Keratinocyte (primary cell): ENCODE data around the gene PRR16. TPM values are rescaled to one million over a fixed set of nuclear protein-coding genes. Genes with fewer than 3 reads are reported as not detected.

Source experiments
- DNase-seq: peaks from one replicate; pipeline ENCODE4 v3.0.0-alpha.2; 2011; ENCODE audit warnings: low read depth, missing footprints, low spot score
- FAIRE-seq: peaks from 2 replicates; lab custom pipeline; 2011; peaks lifted over from hg19 to GRCh38; lab: Jason Lieb, UNC
- H2AFZ ChIP-seq: 2 replicates; pipeline ENCODE4 v1.6.0; 2012; ENCODE audit warnings: low read length, control low read depth, inconsistent platforms; ENCODE audit not compliant: control insufficient read depth
- H3K27ac ChIP-seq: 2 replicates; pipeline ENCODE4 v1.5.1; 2011; ENCODE audit warnings: low read length; ENCODE audit not compliant: control insufficient read depth, insufficient read depth
- H3K27me3 ChIP-seq: 3 replicates; pipeline ENCODE4 v1.6.0; 2011; ENCODE audit warnings: low read length; ENCODE audit not compliant: control insufficient read depth, insufficient read depth; ENCODE audit errors: extremely low read depth
- H3K36me3 ChIP-seq, 2 experiments: 2 replicates in 1 of 2; 3 replicates in 1 of 2; pipeline ENCODE4 v1.5.1; 2011; ENCODE audit warnings: low read length in 2 of 2, mild to moderate bottlenecking in 1 of 2; ENCODE audit not compliant: control insufficient read depth in 2 of 2, insufficient read depth in 2 of 2; ENCODE audit errors: extremely low read depth in 1 of 2
- H3K4me1 ChIP-seq: 3 replicates; pipeline ENCODE4 v1.5.1; 2011; ENCODE audit warnings: low read length; ENCODE audit not compliant: control insufficient read depth, insufficient read depth; ENCODE audit errors: extremely low read depth
- H3K4me2 ChIP-seq: 3 replicates; pipeline ENCODE4 v1.6.0; 2011; ENCODE audit warnings: low read depth, low read length; ENCODE audit not compliant: control insufficient read depth, insufficient read depth; ENCODE audit errors: extremely low read depth
- H3K4me3 ChIP-seq, 3 experiments: fragments of 200-600 bp in 1 of 3; sonication (generic) in 1 of 3; 2 replicates in 2 of 3; 3 replicates in 1 of 3; pipeline ENCODE4 v1.5.1; 2011 to 2016; ENCODE audit warnings: low read length in 3 of 3, mild to moderate bottlenecking in 3 of 3, control low read depth in 2 of 3, inconsistent platforms in 1 of 3, low read depth in 1 of 3, mixed read lengths in 1 of 3, mixed run types in 1 of 3, moderate library complexity in 1 of 3; ENCODE audit not compliant: control insufficient read depth in 2 of 3, insufficient read depth in 2 of 3; ENCODE audit errors: extremely low read depth in 1 of 3
- H3K79me2 ChIP-seq: 2 replicates; pipeline ENCODE4 v1.6.0; 2012; ENCODE audit warnings: low read length; ENCODE audit not compliant: control insufficient read depth, insufficient read depth
- H3K9ac ChIP-seq: 3 replicates; pipeline ENCODE4 v1.6.0; 2011; ENCODE audit warnings: low read length; ENCODE audit not compliant: control insufficient read depth, insufficient read depth; ENCODE audit errors: extremely low read depth
- H3K9me1 ChIP-seq: 3 replicates; pipeline ENCODE4 v1.6.0; 2011; ENCODE audit warnings: low read length; ENCODE audit not compliant: control insufficient read depth, insufficient read depth; ENCODE audit errors: extremely low read depth
- H3K9me3 ChIP-seq: 2 replicates; pipeline ENCODE4 v1.5.1; 2012; ENCODE audit warnings: low read depth, low read length; ENCODE audit not compliant: control insufficient read depth
- H4K20me1 ChIP-seq: 3 replicates; pipeline ENCODE4 v1.6.0; 2011; ENCODE audit warnings: low read length; ENCODE audit not compliant: control insufficient read depth, insufficient read depth; ENCODE audit errors: extremely low read depth
- EZH2 ChIP-seq: IDR thresholded peaks from one replicate; pipeline ENCODE4 v1.6.1; 2012; ENCODE audit warnings: inconsistent platforms, mild to moderate bottlenecking, low read length, moderate library complexity
- dilution Hi-C: fragments of 300-500 bp; cut with MboI; formaldehyde crosslinking; loops from one replicate; pipeline ENCODE4 v1.7.0; 2020; ENCODE audit warnings: low sequenced_read_pairs; ENCODE audit not compliant: extremely low pct_ligation_motif_present
- polyA plus RNA-seq, 5 experiments: library from polyadenylated mRNA; depleted of rRNA in 3 of 5; stranded (reverse) in 3 of 5; stranded (forward) in 1 of 5; unstranded in 1 of 5; fragments of >200 nt; gene quantifications; 1 replicate in 1 of 5; 2 replicates in 3 of 5; 3 replicates in 1 of 5; pipeline versions ENCODE4 v1.2.1 to v1.2.3, GENCODE V29; 2011 to 2012; ENCODE audit warnings: missing spikeins in 2 of 5, low read depth in 1 of 5, low replicate concordance in 1 of 5
- TF ChIP-seq, protein P1 (sequence below), 3 experiments: IDR thresholded peaks in 1 of 3; conservative IDR thresholded peaks in 1 of 3; optimal IDR thresholded peaks in 1 of 3; 2 replicates in 2 of 3; 3 replicates in 1 of 3; pipeline versions ENCODE3 to v1.5.1; 2011; ENCODE audit warnings: low read length in 3 of 3, mild to moderate bottlenecking in 3 of 3, moderate library complexity in 2 of 3, control low read depth in 1 of 3, inconsistent platforms in 1 of 3; ENCODE audit not compliant: insufficient read depth in 2 of 3; ENCODE audit errors: extremely low read depth in 1 of 3

PRR16 gene
- polyA plus RNA-seq, 1 donor (not counting 4 experiments of a cell fraction or from before 2014, with no cell fraction given) = 0.05 TPM

DNA sequence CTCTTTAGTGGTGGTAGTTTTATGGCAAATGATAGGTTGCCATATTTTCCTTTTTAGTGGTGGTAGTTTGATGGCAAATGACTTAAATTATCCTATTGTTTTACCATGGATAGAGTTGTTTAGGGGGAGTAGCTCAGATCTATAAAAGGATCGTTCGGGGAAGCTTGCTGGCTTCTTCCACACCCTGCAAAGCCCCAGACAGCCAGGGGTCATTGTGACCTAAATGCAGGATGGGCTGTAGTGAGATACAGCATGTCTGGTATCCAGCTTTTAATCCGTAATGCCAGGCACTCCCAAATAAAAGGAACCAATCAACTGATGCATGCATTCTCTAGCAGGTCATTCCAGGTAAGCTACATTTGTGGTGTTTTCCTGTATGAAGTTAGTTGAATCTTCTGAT lies 67.1 kb downstream of the PRR16 start:
- Histone ChIP-seq H3K4me1 (no peaks in the 10 kb centered on the region), H3K79me2 (no peaks in the 10 kb centered on the region), H3K9ac (no peak overlapping the region), H3K9me1 (no peaks in the 10 kb centered on the region), H3K27ac (no peak overlapping the region), H3K27me3 (no peaks in the 10 kb centered on the region), H2AFZ (no peak overlapping the region), H3K4me2 (no peak overlapping the region), H4K20me1 (no peaks in the 10 kb centered on the region), H3K36me3 (no peaks in the 10 kb centered on the region), H3K4me3 (no peak overlapping the region), H3K9me3 (no peaks in the 10 kb centered on the region)
- dilution Hi-C loops = no loop called here
- DNase-seq = no peak
- TF ChIP-seq, protein P1, sequence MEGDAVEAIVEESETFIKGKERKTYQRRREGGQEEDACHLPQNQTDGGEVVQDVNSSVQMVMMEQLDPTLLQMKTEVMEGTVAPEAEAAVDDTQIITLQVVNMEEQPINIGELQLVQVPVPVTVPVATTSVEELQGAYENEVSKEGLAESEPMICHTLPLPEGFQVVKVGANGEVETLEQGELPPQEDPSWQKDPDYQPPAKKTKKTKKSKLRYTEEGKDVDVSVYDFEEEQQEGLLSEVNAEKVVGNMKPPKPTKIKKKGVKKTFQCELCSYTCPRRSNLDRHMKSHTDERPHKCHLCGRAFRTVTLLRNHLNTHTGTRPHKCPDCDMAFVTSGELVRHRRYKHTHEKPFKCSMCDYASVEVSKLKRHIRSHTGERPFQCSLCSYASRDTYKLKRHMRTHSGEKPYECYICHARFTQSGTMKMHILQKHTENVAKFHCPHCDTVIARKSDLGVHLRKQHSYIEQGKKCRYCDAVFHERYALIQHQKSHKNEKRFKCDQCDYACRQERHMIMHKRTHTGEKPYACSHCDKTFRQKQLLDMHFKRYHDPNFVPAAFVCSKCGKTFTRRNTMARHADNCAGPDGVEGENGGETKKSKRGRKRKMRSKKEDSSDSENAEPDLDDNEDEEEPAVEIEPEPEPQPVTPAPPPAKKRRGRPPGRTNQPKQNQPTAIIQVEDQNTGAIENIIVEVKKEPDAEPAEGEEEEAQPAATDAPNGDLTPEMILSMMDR (optimal IDR thresholded peaks at IDR 0.05 in 1 of 3, IDR thresholded peaks at IDR 0.05 in 1 of 3, conservative IDR thresholded peaks at IDR 0.05 in 1 of 3; ENCODE audit: extremely low read depth in 1 of 3, insufficient read depth in 2 of 3, low read length in 3 of 3) = no peak
- no peak for TF ChIP-seq EZH2
- no peak for FAIRE-seq

DNA sequence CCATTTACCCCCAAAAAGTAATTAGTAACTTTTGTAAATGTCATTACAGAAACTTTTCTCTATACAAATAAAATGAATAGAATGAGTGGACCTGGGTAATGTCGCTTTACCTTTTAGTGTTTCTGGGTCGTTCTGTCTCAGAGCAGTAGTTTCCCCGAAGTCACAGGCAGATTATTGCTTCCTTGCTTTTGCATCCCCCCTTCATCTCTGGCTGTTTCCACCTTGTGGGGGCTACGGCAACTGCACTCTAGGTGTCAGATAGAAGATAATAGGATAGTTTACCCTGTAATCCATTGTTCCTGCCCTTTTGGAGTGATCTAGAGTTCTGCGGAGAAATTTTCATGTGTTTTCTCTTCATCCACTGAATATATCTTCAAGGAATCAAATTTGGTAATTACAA lies 68.7 kb downstream of the PRR16 start:
- H3K4me1 ChIP-seq = no peaks in the 10 kb centered on the region
- dilution Hi-C loops = no loop called here
- no peaks in the 10 kb centered on the region for H4K20me1 ChIP-seq
- FAIRE-seq = no peak
- TF ChIP-seq, protein P1 (optimal IDR thresholded peaks at IDR 0.05 in 1 of 3, IDR thresholded peaks at IDR 0.05 in 1 of 3, conservative IDR thresholded peaks at IDR 0.05 in 1 of 3; ENCODE audit: extremely low read depth in 1 of 3, insufficient read depth in 2 of 3, low read length in 3 of 3) = no peak
- no peak for TF ChIP-seq EZH2
- H3K9me3 ChIP-seq = no peaks in the 10 kb centered on the region
- H3K9me1 ChIP-seq = no peaks in the 10 kb centered on the region
- H2AFZ ChIP-seq = no peak overlapping the region
- DNase-seq = no peak
- no peak overlapping the region for H3K4me2 ChIP-seq
- H3K4me3 ChIP-seq = no peak overlapping the region
- no peak overlapping the region for H3K9ac ChIP-seq
- no peaks in the 10 kb centered on the region for H3K79me2 ChIP-seq
- no peak overlapping the region for H3K27ac ChIP-seq
- H3K36me3 ChIP-seq = no peaks in the 10 kb centered on the region
- no peaks in the 10 kb centered on the region for H3K27me3 ChIP-seq
